Common myeloid progenitor, CD34-positive (primary cell): ENCODE measurements around the gene STRIP2.
"Not testable (repeated sequence)": the region's sequence is repeated elsewhere in the genome, so short reads cannot be mapped to it uniquely, and the experiment has no call there.

Experiments
- CTCF ChIA-PET: fragments of 350-600 bp; sonication (Branson Sonifier 250); formaldehyde crosslinking; loops from one replicate; lab custom pipeline; 2021; ENCODE audit warnings: antibody characterized with exemption; lab: Charles Lee
- POLR2A ChIA-PET: fragments of 350-600 bp; sonication (Branson Sonifier 250); formaldehyde crosslinking; loops from one replicate; lab custom pipeline; 2021; ENCODE audit warnings: antibody characterized with exemption; lab: Charles Lee
- DNase-seq, 3 donors: peaks; one replicate each; pipeline versions ENCODE4 v3.0.0 to v3.0.0-alpha.2; 2013
- H3K27ac ChIP-seq, 2 experiments: 1 replicate in 1 of 2; 2 replicates in 1 of 2; pipeline ENCODE4 v1.7.0; 2013; ENCODE audit warnings: inconsistent platforms in 2 of 2, low read length in 2 of 2, mild to moderate bottlenecking in 2 of 2, low read depth in 1 of 2, moderate library complexity in 1 of 2; ENCODE audit not compliant: severe bottlenecking in 2 of 2, insufficient read depth in 1 of 2, poor library complexity in 1 of 2
- H3K27me3 ChIP-seq, 5 experiments: replicated peaks in 2 of 5; 1 replicate in 3 of 5; 2 replicates in 2 of 5; pipeline versions ENCODE4 v1.6.1 to v1.7.0; 2013; ENCODE audit warnings: low read length in 4 of 5, mild to moderate bottlenecking in 2 of 5, moderate library complexity in 2 of 5, inconsistent platforms in 1 of 5; ENCODE audit not compliant: insufficient read depth in 5 of 5, control insufficient read depth in 4 of 5
- H3K36me3 ChIP-seq, 4 experiments: 1 replicate in 2 of 4; 2 replicates in 2 of 4; pipeline versions ENCODE4 v1.6.1 to v1.7.0; 2013; ENCODE audit warnings: low read length in 3 of 4, control low read depth in 1 of 4, mild to moderate bottlenecking in 1 of 4; ENCODE audit not compliant: control insufficient read depth in 4 of 4, insufficient read depth in 4 of 4
- H3K4me1 ChIP-seq, 4 experiments: 1 replicate in 3 of 4; 2 replicates in 1 of 4; pipeline versions ENCODE4 v1.6.1 to v1.7.1; 2013; ENCODE audit warnings: low read length in 3 of 4, mild to moderate bottlenecking in 3 of 4, control low read depth in 1 of 4, inconsistent platforms in 1 of 4, moderate library complexity in 1 of 4; ENCODE audit not compliant: control insufficient read depth in 4 of 4, insufficient read depth in 4 of 4; ENCODE audit errors: control extremely low read depth in 1 of 4
- H3K4me3 ChIP-seq, 7 experiments: 1 replicate in 4 of 7; 2 replicates in 3 of 7; pipeline versions ENCODE4 v1.5.1 to v1.7.0; 2013; ENCODE audit warnings: mild to moderate bottlenecking in 7 of 7, low read length in 6 of 7, moderate library complexity in 6 of 7, inconsistent platforms in 2 of 7, low read depth in 2 of 7, control low read depth in 1 of 7; ENCODE audit not compliant: insufficient read depth in 4 of 7, control insufficient read depth in 1 of 7; ENCODE audit errors: extremely low read depth in 1 of 7
- H3K9me3 ChIP-seq, 5 experiments: 1 replicate in 4 of 5; 2 replicates in 1 of 5; pipeline versions ENCODE4 v1.6.1 to v1.7.1; 2013; ENCODE audit warnings: low read length in 4 of 5, mild to moderate bottlenecking in 2 of 5, inconsistent platforms in 1 of 5, low read depth in 1 of 5, moderate library complexity in 1 of 5; ENCODE audit not compliant: control insufficient read depth in 4 of 5, insufficient read depth in 2 of 5; ENCODE audit errors: control extremely low read depth in 1 of 5
- WGBS: methylation state at CpG from one replicate; pipeline ENCODE4 v1.1.5; 2013; ENCODE audit not compliant: insufficient coverage; 5-methylcytosine and 5-hydroxymethylcytosine counted together

The STRIP2 gene

DNA sequence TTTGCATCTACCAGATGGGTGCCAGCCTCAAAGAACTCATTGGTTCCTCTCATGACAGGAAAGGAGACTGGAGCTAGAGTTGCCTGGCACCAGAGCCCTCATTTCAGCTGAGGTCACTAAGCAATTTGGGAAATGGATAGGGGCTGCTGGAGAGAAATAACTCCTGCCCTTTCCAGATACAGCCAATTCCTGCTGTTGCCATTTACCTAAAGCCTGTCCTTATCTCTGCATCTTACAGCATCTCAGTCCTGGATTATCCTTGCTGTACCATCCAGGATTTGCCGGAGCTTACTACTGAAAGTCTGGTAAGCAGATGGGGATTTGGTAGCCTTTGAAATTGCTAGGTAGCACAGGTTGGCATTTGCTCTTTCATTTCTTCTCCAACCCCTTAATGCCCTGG is 36.2 kb downstream of the STRIP2 start:
- WGBS = no CpG with 5 or more reads among the region's 1 CpG
- no peak for DNase-seq

DNA sequence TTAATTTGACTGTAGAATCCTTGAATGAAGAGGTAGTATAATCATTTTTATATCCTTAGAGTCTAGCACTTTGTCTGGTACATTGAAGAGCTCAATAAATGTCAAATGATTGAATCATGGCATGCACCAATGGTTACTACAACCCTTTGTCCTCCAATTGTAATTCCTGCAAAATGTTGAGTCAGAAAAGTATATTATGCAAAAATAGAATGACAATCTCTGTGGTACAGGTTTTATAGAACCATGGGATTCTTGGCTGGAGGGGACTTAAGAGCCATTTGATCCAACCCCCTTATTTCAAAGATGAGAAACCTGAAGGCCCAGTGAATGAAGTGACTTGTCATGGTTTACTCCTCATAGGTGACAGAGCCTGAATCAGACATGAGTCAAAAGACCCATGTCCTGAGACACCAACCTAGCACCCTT is 37.2 kb downstream of the STRIP2 start:
- CTCF ChIA-PET = interaction anchor here (0.8 to 11.8 kb wide), 22 partner anchors 9 to 253 kb away, joined by 3 to 225 read pairs (median 4); partner anchors contain the start of gene SMKR1
- no peaks in the 10 kb centered on the region for H3K4me1 ChIP-seq

More for the DNA sequence above, 36.2 kb downstream of the STRIP2 start:
- ChIA-PET CTCF (interaction anchor here (0.8 to 11.8 kb wide), 14 partner anchors 8 to 252 kb away, joined by 3 to 225 read pairs (median 6); partner anchors contain the start of genes SMKR1 and STRIP2), POLR2A (no interaction called here)
- Histone ChIP-seq H3K4me1 (no peaks in the 10 kb centered on the region), H3K27ac (no peak overlapping the region), H3K9me3 (no peaks in the 10 kb centered on the region), H3K36me3 (no peaks in the 10 kb centered on the region), H3K4me3 (no peak overlapping the region), H3K27me3 (no peaks in the 10 kb centered on the region)

DNA sequence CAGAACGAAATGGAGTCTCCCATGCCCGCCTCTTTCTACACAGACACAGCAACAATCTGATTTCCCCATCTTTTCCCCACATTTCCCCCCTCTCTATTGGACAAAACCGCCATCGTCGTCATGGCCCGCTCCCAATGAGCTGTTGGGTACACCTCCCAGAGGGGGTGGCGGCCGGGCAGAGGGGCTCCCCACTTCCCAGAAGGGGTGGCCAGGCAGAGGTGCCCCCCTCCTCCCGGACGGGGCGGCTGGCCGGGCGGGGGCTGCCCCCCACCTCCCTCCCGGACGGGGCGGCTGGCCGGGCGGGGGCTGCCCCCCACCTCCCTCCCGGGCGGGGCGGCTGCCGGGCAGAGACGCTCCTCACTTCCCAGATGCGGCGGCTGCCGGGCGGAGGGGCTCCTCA is 41.7 kb downstream of the STRIP2 start:
- H3K27me3 ChIP-seq, POLR2A ChIA-PET, DNase-seq, H3K4me1 ChIP-seq, CTCF ChIA-PET, H3K27ac ChIP-seq, H3K36me3 ChIP-seq, H3K9me3 ChIP-seq, H3K4me3 ChIP-seq: not testable (repeated sequence)
- WGBS = no CpG with 5 or more reads among the region's 27 CpGs

More for the DNA sequence above, 37.2 kb downstream of the STRIP2 start:
- H3K4me3 ChIP-seq = no peak overlapping the region
- no peaks in the 10 kb centered on the region for H3K9me3 ChIP-seq
- POLR2A ChIA-PET = no interaction called here
- H3K36me3 ChIP-seq = no peaks in the 10 kb centered on the region
- no peak for DNase-seq
- H3K27me3 ChIP-seq = no peaks in the 10 kb centered on the region
- no peak overlapping the region for H3K27ac ChIP-seq

DNA sequence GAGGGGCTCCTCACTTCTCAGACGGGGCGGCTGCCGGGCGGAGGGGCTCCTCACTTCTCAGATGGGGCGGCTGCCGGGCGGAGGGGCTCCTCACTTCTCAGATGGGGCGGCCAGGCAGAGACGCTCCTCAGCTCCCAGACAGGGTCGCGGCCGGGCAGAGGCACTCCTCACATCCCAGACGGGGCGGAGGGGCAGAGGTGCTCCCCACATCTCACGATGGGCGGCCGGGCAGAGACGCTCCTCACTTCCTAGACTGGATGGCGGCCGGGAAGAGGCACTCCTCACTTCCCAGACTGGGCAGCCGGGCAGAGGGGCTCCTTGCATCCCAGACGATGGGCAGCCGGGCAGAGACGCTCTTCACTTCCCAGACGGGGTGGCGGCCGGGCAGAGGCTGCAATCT is 42.2 kb downstream of the STRIP2 start:
- H3K4me3 ChIP-seq, DNase-seq, H3K27me3 ChIP-seq, H3K27ac ChIP-seq, POLR2A ChIA-PET, H3K4me1 ChIP-seq, H3K36me3 ChIP-seq, H3K9me3 ChIP-seq, CTCF ChIA-PET: not testable (repeated sequence)
- 96% methylated on average over 12 of the region's 27 CpGs for WGBS

DNA sequence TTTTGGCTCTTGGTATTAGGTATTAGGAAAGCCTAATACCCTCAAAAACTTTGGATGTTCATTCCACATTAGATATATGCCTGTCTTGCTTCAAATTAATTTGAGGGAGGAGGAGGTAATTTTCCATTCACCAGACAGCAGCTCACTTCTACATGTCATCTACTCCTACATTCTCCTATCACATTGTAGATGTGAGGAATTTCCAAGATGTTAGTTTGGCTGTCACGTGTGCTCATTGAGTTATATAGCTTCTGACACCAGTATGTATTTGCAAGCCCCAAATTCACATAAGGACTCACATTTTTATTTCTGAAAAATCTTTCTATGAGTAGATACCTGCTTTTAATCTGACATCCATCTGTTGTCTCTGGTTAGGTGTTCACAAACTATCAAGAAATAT is 45.6 kb downstream of the STRIP2 start:
- H3K9me3 ChIP-seq = no peaks in the 10 kb centered on the region
- POLR2A ChIA-PET = no interaction called here
- no CpG with 5 or more reads among the region's 1 CpG for WGBS
- no peak overlapping the region for H3K27ac ChIP-seq
- H3K36me3 ChIP-seq = no peaks in the 10 kb centered on the region
- no peaks in the 10 kb centered on the region for H3K27me3 ChIP-seq
- no peak for DNase-seq
- H3K4me3 ChIP-seq = no peak overlapping the region
- CTCF ChIA-PET = interaction anchor here (0.9 to 1.9 kb wide), 4 partner anchors 9 to 261 kb away, joined by 3 to 7 read pairs (median 4); no protein-coding TSS in a partner anchor
- H3K4me1 ChIP-seq = no peaks in the 10 kb centered on the region

DNA sequence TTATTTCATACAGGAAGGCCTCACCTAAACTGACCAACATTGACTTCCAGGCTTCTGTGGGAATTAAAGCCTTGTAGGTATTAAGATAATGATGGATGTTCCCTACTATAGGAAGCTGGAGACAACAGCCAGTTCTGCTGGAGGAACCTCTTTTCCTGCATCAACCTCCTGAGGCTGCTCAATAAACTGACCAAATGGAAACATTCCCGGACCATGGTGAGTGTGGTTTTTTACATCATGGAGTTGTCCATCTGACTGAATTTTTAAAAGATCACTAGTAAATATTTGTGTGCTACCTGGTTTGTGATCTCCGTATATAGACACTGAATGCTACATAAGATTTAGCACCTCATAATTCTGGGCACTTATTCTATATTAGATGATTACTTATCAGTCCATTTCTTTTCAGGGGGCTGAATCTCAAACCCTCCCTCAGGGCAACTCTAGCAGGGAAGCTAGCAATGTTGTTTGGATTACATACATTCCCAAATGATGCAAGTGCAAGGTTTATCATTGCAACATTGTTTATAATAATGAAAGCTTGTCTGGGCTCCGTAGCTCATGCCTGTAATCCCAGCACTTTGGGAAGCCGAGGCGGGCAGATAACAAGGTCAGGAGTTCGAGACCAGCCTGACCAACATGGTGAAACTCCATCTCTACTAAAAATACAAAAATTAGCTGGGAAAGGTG is 46.6 kb downstream of the STRIP2 start:
- Histone ChIP-seq H3K27ac (no peak overlapping the region), H3K4me3 (no peak overlapping the region), H3K36me3 (no peaks in the 10 kb centered on the region), H3K27me3 (no peaks in the 10 kb centered on the region), H3K4me1 (no peaks in the 10 kb centered on the region), H3K9me3 (no peaks in the 10 kb centered on the region)
- ChIA-PET CTCF (interaction anchor here (0.8 to 1.7 kb wide), 5 partner anchors 10 to 263 kb away, joined by 3 to 7 read pairs (median 4); no protein-coding TSS in a partner anchor), POLR2A (no interaction called here)
- no peak for DNase-seq
- WGBS = 100% methylated on average over 1 of the region's 6 CpGs

DNA sequence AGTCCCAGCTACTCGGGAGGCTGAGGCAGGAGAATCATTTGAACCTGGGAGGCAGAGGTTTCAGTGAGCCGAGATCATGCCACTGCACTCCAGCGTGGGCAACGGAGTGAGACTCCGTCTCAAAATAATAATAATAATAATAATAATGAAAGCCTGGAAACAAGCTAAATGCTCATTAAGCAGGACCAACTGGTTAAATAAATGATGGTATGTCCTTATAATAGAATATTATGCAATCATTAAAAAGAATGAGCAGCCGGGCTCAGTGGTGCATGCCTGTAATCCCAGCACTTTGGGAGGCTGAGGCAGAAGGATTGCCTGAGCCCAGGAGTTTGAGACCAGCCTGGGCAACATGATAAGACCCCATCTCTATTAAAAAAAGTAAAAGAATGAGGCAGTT is 47.1 kb downstream of the STRIP2 start:
- H3K4me3 ChIP-seq, H3K27ac ChIP-seq, H3K27me3 ChIP-seq, H3K9me3 ChIP-seq, H3K36me3 ChIP-seq, H3K4me1 ChIP-seq, DNase-seq, POLR2A ChIA-PET: not testable (repeated sequence)
- no CpG with 5 or more reads among the region's 6 CpGs for WGBS
- CTCF ChIA-PET = interaction anchor here (1.0 to 1.3 kb wide), 3 partner anchors 10 to 263 kb away, joined by 4 read pairs; no protein-coding TSS in a partner anchor
